ENCODE data around the gene WFDC13.
"Not testable (repeated sequence)": the region's sequence is repeated elsewhere in the genome, so short reads cannot be mapped to it uniquely, and the experiment has no call there.

Gene WFDC13

GRCh38 chr20:45701104-45701503, 734 bp upstream of the WFDC13 start:
- no peak overlapping the region for H3K4me3 ChIP-seq (ENCODE audit: low read depth, low read length)
- in situ Hi-C loops (cut with HindIII; ENCODE audit: low sequenced_read_pairs): no loop called here
- no peak for DNase-seq (ENCODE audit: low read depth, low spot score)
- no peak for TF ChIP-seq CTCF (IDR thresholded peaks at IDR 0.05; ENCODE audit: low read depth, low read length)

- in situ Hi-C loops (cut with HindIII; ENCODE audit: low sequenced_read_pairs): no loop called here
- TF ChIP-seq CTCF (IDR thresholded peaks at IDR 0.05; ENCODE audit: low read depth, low read length): no peak
- DNase-seq (ENCODE audit: low read depth, low spot score): no peak
- no peak within 1 kb of the TSS for H3K4me3 ChIP-seq (ENCODE audit: low read depth, low read length)
Measured at GRCh38 chr20:45704969-45705637, 3.3 kb downstream of the WFDC13 start, which contains the start of gene WFDC10B. Gene WFDC10B (minus strand): TSS chr20:45705019. CDS start chr20:45685992, 19,027 bp downstream.

DNA sequence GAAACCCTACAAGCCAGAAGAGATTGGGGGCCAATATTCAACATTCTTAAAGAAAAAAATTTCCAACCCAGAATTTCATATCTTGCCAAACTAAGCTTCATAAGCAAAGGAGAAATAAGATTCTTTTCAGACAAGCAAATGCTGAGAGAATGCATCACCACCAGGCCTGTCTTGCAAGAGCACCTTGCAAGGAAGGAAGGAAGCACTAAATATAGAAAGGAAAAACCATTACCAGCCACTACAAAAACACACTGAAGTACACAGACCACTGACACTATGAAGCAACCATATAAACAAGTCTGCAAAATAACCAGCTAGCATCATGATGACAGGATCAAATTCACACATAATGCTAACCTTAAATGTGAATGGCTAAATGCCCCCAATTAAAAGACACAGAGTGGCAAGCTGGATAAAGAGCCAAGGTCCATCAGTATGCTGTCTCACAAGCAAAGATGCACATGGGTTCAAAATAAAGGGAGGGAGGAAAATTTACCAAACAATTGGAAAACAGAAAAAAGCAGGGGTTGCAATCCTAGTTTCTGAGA, 14.4 kb downstream of the WFDC13 start:
- DNase-seq (ENCODE audit: low read depth, low spot score); in situ Hi-C loops (cut with HindIII; ENCODE audit: low sequenced_read_pairs); H3K4me3 ChIP-seq (ENCODE audit: low read depth, low read length): not testable (repeated sequence)

DNA sequence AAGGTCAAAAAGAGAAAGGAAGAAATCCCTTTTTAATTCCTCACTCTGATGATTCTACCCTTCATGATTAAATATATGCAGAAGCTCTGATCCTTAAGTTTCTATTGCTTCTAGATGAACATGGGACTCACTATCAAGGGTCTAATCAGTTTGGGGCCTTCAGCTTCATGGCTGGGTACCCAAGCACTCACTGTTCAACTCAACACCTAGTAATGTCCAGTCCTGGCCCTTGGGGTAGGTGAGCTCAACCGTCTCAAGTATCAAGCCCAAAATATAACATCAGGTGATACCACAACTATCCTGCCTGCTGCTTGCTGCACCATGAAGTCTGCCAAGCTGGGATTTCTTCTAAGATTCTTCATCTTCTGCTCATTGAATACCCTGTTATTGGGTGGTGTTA, 20.2 kb downstream of the WFDC13 start, which contains the start of gene SPINT4:
Gene SPINT4, plus strand, starts transcription at position 301 of the 400 bp plus-strand sequence. Its CDS starts 21 bp downstream, at position 322.
- no peak for DNase-seq (ENCODE audit: low read depth, low spot score)
- in situ Hi-C loops (cut with HindIII; ENCODE audit: low sequenced_read_pairs): no loop called here
- H3K4me3 ChIP-seq (ENCODE audit: low read depth, low read length): no peak within 1 kb of the TSS
- no peak for TF ChIP-seq CTCF (IDR thresholded peaks at IDR 0.05; ENCODE audit: low read depth, low read length)

DNA sequence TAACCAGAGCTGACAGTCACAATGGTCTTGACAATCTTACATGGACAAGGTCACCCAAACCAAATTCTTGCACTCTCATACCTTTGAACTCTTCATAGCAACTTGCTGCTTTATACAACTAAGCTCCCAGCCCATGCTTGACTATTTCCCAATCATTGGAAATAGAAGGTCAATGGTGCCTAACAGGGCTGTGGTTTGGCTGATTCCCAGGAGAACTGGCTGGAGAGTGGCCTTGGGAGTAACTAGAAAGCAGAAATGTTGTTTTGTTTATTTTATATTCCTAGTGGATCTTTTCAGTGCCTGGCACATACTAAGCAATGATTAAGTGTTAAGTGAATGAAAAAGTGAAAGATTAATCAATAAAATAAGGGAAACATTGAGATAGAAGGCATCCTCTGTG, 23.3 kb downstream of the WFDC13 start:
- no peak for TF ChIP-seq CTCF (IDR thresholded peaks at IDR 0.05; ENCODE audit: low read depth, low read length)
- in situ Hi-C loops (cut with HindIII; ENCODE audit: low sequenced_read_pairs): no loop called here

DNA sequence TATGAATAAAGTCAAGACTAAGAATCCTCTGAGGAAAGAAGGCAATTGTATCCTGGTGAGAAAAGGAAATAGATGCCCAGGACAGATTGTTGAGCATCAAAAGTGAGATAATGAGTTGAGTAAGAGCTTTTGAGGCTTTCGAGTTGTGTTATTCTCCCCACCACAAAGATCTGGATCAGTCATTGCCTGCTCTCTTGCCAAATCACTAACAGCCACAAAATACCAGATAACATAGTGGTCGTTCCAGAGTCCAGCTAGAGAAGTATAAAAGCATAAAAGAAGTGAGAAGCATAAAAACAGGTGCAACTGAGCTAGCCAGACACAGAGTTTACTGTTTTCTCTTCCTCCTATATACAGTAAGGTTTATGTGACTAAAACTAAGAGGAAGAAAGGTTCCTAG, 25.2 kb downstream of the WFDC13 start:
- DNase-seq (ENCODE audit: low read depth, low spot score): no peak

More for the DNA sequence above, 23.3 kb downstream of the WFDC13 start:
- DNase-seq (ENCODE audit: low read depth, low spot score): no peak
- H3K4me3 ChIP-seq (ENCODE audit: low read depth, low read length): no peak overlapping the region

More for the DNA sequence above, 25.2 kb downstream of the WFDC13 start:
- in situ Hi-C loops (cut with HindIII; ENCODE audit: low sequenced_read_pairs): no loop called here
- TF ChIP-seq CTCF (IDR thresholded peaks at IDR 0.05; ENCODE audit: low read depth, low read length): no peak
- no peak overlapping the region for H3K4me3 ChIP-seq (ENCODE audit: low read depth, low read length)
